GM21737 (cell line): Measurements from ENCODE around the gene IRF9.
A peak's percentile ranks its signal among the peaks of the same experiment; 100 is the strongest.

Source experiments
- ATAC-seq: cut with Tn5 transposase; IDR thresholded peaks from one replicate; pipeline ENCODE4 v1.9.1; 2021; ENCODE audit warnings: mild to moderate bottlenecking, moderate library complexity; ENCODE audit not compliant: unreplicated experiment

IRF9 gene

GRCh38 chr14:24130717-24131548 lies 30.1 kb upstream of the IRF9 start:
- ATAC-seq: no peak

- no peak for ATAC-seq
Observed at GRCh38 chr14:24131549-24131966, 29.5 kb upstream of the IRF9 start.

GRCh38 chr14:24132061-24132685 lies 28.9 kb upstream of the IRF9 start:
- ATAC-seq: no peak

GRCh38 chr14:24132976-24133375 lies 28.1 kb upstream of the IRF9 start:
- ATAC-seq: no peak

GRCh38 chr14:24133735-24134134 lies 27.3 kb upstream of the IRF9 start:
- ATAC-seq: no peak

- no peak for ATAC-seq
Observed at GRCh38 chr14:24135584-24135833, 25.6 kb upstream of the IRF9 start.

GRCh38 chr14:24135834-24136683 lies 25.0 kb upstream of the IRF9 start, which contains the start of gene PSME1:
Gene PSME1 (plus strand): TSS chr14:24136194. CDS start chr14:24136263, 69 bp downstream.
- ATAC-seq: peak; percentile 78

- ATAC-seq: no peak
Observed at GRCh38 chr14:24136684-24137528, 24.2 kb upstream of the IRF9 start.

GRCh38 chr14:24137529-24138395 lies 23.3 kb upstream of the IRF9 start:
- ATAC-seq: no peak

- no peak for ATAC-seq
Observed at GRCh38 chr14:24138396-24139271, 22.4 kb upstream of the IRF9 start.

- no peak for ATAC-seq
Observed at GRCh38 chr14:24139272-24139934, 21.7 kb upstream of the IRF9 start.

- ATAC-seq: peak; percentile 80
Observed at GRCh38 chr14:24141097-24141880, 19.8 kb upstream of the IRF9 start, which contains the start of gene EMC9. Gene EMC9 (minus strand): TSS chr14:24141591. CDS start chr14:24141304, 287 bp downstream.

- no peak for ATAC-seq
Observed at GRCh38 chr14:24143511-24143910, 17.6 kb upstream of the IRF9 start.

- no peak for ATAC-seq
Observed at GRCh38 chr14:24144451-24144850, 16.6 kb upstream of the IRF9 start.

- ATAC-seq: no peak
Observed at GRCh38 chr14:24145219-24145618, 15.8 kb upstream of the IRF9 start.

GRCh38 chr14:24145690-24146452 lies 15.2 kb upstream of the IRF9 start:
- ATAC-seq: no peak
